H9 (cell line): Measurements from ENCODE around the gene UGT1A7. TPM values are rescaled to one million over a fixed set of nuclear protein-coding genes. Genes with fewer than 3 reads are reported as not detected.

ENCODE experiments used
- DNase-seq: peaks from one replicate; pipeline ENCODE4 v3.0.0-alpha.2; 2017
- H2AFZ ChIP-seq: one replicate; pipeline ENCODE4 v1.6.1; 2013; ENCODE audit warnings: mild to moderate bottlenecking, low read length, control low read depth, moderate library complexity
- H2AK5ac ChIP-seq: 2 replicates; pipeline ENCODE4 v1.6.1; 2013; ENCODE audit warnings: low read length, control low read depth, mixed read lengths; ENCODE audit not compliant: insufficient read length
- H2BK120ac ChIP-seq: one replicate; pipeline ENCODE4 v1.6.1; 2013; ENCODE audit warnings: low read depth, mild to moderate bottlenecking, low read length, control low read depth, inconsistent platforms; ENCODE audit not compliant: poor library complexity, severe bottlenecking
- H2BK12ac ChIP-seq: 2 replicates; pipeline ENCODE4 v1.6.1; 2013; ENCODE audit warnings: low read length, control low read depth, mixed read lengths, low read depth; ENCODE audit not compliant: insufficient read length
- H2BK15ac ChIP-seq: 2 replicates; pipeline ENCODE4 v1.6.1; 2013; ENCODE audit warnings: low read depth, low read length, control low read depth
- H2BK20ac ChIP-seq: one replicate; pipeline ENCODE4 v1.6.1; 2013; ENCODE audit warnings: low read depth, mild to moderate bottlenecking, low read length, control low read depth, inconsistent platforms; ENCODE audit not compliant: poor library complexity, severe bottlenecking
- H2BK5ac ChIP-seq: 2 replicates; pipeline ENCODE4 v1.6.1; 2013; ENCODE audit warnings: low read length, control low read depth, mixed read lengths; ENCODE audit not compliant: insufficient read length
- H3K14ac ChIP-seq: 2 replicates; pipeline ENCODE4 v1.6.1; 2013; ENCODE audit warnings: low read length, control low read depth; ENCODE audit not compliant: insufficient read depth
- H3K18ac ChIP-seq: 2 replicates; pipeline ENCODE4 v1.6.1; 2013; ENCODE audit warnings: low read depth, mild to moderate bottlenecking, mixed read lengths, low read length, control low read depth; ENCODE audit not compliant: insufficient read length
- H3K23ac ChIP-seq: 2 replicates; pipeline ENCODE4 v1.6.1; 2013; ENCODE audit warnings: low read length, control low read depth, mixed read lengths, low read depth; ENCODE audit not compliant: insufficient read length
- H3K23me2 ChIP-seq: 2 replicates; pipeline ENCODE4 v1.6.1; 2013; ENCODE audit warnings: low read depth, mild to moderate bottlenecking, mixed read lengths, low read length, control low read depth; ENCODE audit not compliant: insufficient read length, poor library complexity, severe bottlenecking
- H3K27ac ChIP-seq: 2 replicates; pipeline ENCODE4 v1.5.1; 2013; ENCODE audit warnings: low read length, control low read depth, mixed read lengths, low read depth; ENCODE audit not compliant: insufficient read length
- H3K27me3 ChIP-seq: 2 replicates; pipeline ENCODE4 v1.6.1; 2013; ENCODE audit warnings: low read length, control low read depth, inconsistent platforms; ENCODE audit not compliant: insufficient read depth
- H3K4ac ChIP-seq: 2 replicates; pipeline ENCODE4 v1.6.1; 2013; ENCODE audit warnings: low read depth, mild to moderate bottlenecking, control low read depth, inconsistent platforms, low read length, moderate library complexity
- H3K4me1 ChIP-seq: 2 replicates; pipeline ENCODE4 v1.6.1; 2013; ENCODE audit warnings: low read length, control low read depth, inconsistent platforms; ENCODE audit not compliant: insufficient read depth
- H3K4me2 ChIP-seq: 2 replicates; pipeline ENCODE4 v1.6.1; 2013; ENCODE audit warnings: low read length, control low read depth, mixed read lengths; ENCODE audit not compliant: insufficient read length, insufficient read depth
- H3K56ac ChIP-seq: 2 replicates; pipeline ENCODE4 v1.6.1; 2013; ENCODE audit warnings: low read depth, mild to moderate bottlenecking, mixed read lengths, low read length, control low read depth; ENCODE audit not compliant: insufficient read length
- H3K79me1 ChIP-seq: 2 replicates; pipeline ENCODE4 v1.6.1; 2013; ENCODE audit warnings: low read depth, mild to moderate bottlenecking, moderate library complexity, low read length, control low read depth, inconsistent platforms; ENCODE audit not compliant: insufficient read depth, poor library complexity, severe bottlenecking
- H3K79me2 ChIP-seq: 2 replicates; pipeline ENCODE4 v1.6.1; 2013; ENCODE audit warnings: low read length, control low read depth, inconsistent platforms; ENCODE audit not compliant: insufficient read depth
- H3K9ac ChIP-seq: 2 replicates; pipeline ENCODE4 v1.6.1; 2013; ENCODE audit warnings: low read length, control low read depth, mixed read lengths; ENCODE audit not compliant: insufficient read length; ENCODE audit errors: extremely low read depth
- H3K9me3 ChIP-seq: one replicate; pipeline ENCODE4 v1.6.1; 2013; ENCODE audit warnings: low read depth, low read length, inconsistent platforms; ENCODE audit not compliant: control insufficient read depth
- H3T11ph ChIP-seq: one replicate; pipeline ENCODE4 v1.6.1; 2013; ENCODE audit warnings: mild to moderate bottlenecking, low read length, control low read depth, inconsistent platforms
- H4K20me1 ChIP-seq: one replicate; pipeline ENCODE4 v1.6.1; 2013; ENCODE audit not compliant: control insufficient read depth, insufficient read length, insufficient read depth
- H4K5ac ChIP-seq: 2 replicates; pipeline ENCODE4 v1.6.1; 2013; ENCODE audit warnings: low read depth, mild to moderate bottlenecking, mixed read lengths, low read length, control low read depth; ENCODE audit not compliant: insufficient read length
- H4K8ac ChIP-seq: replicated peaks from 2 replicates; pipeline ENCODE4 v1.6.1; 2013; ENCODE audit warnings: low read length, control low read depth, mixed read lengths, low read depth; ENCODE audit not compliant: insufficient read length
- H4K91ac ChIP-seq: 2 replicates; pipeline ENCODE4 v1.6.1; 2013; ENCODE audit warnings: low read depth, mild to moderate bottlenecking, moderate library complexity, mixed read lengths, low read length, control low read depth; ENCODE audit not compliant: insufficient read length
- H3K27ac Mint-ChIP-seq, 3 experiments: 2 replicates in 2 of 3; 3 replicates in 1 of 3; pipeline ENCODE4 v1.8.0; 2020 to 2021; ENCODE audit warnings: mixed read lengths in 3 of 3, mild to moderate bottlenecking in 1 of 3, moderate library complexity in 1 of 3
- H3K27me3 Mint-ChIP-seq: 2 replicates; pipeline ENCODE4 v1.8.0; 2021; ENCODE audit warnings: low read depth, mild to moderate bottlenecking, moderate library complexity, mixed read lengths
- H3K36me3 Mint-ChIP-seq, 3 experiments: 2 replicates in 2 of 3; 3 replicates in 1 of 3; pipeline ENCODE4 v1.8.0; 2020 to 2021; ENCODE audit warnings: low read depth in 3 of 3, mixed read lengths in 3 of 3; ENCODE audit not compliant: insufficient read depth in 1 of 3
- H3K4me1 Mint-ChIP-seq, 2 experiments: 2 replicates each; pipeline ENCODE4 v1.8.0; 2020; ENCODE audit warnings: mixed read lengths in 2 of 2
- H3K4me3 Mint-ChIP-seq, 2 experiments: 2 replicates in 1 of 2; 3 replicates in 1 of 2; pipeline ENCODE4 v1.8.0; 2020 to 2021; ENCODE audit warnings: mild to moderate bottlenecking in 2 of 2, mixed read lengths in 2 of 2, moderate library complexity in 1 of 2
- H3K9me3 Mint-ChIP-seq, 2 experiments: 2 replicates in 1 of 2; 3 replicates in 1 of 2; pipeline ENCODE4 v1.8.0; 2020; ENCODE audit warnings: mild to moderate bottlenecking in 2 of 2, mixed read lengths in 2 of 2, moderate library complexity in 1 of 2
- WGBS: extraction: QIAGEN DNeasy Blood & Tissue Kit; methylation state at CpG from one replicate; pipeline ENCODE4 v1.1.7; 2013; ENCODE audit warnings: missing lambda C conversion rate, low lambda C conversion rate, mixed read lengths; ENCODE audit not compliant: insufficient read length; ENCODE audit errors: extremely low coverage; 5-methylcytosine and 5-hydroxymethylcytosine counted together
- total RNA-seq: library from RNA; stranded (reverse); gene quantifications from 2 replicates; pipeline ENCODE4 v1.2.1, GENCODE V29; 2021
- TF ChIP-seq, protein P1 (sequence below): fragments of 200-600 bp; sonication (generic); conservative IDR thresholded peaks from 3 replicates; pipeline ENCODE4 v1.8.0; 2021; ENCODE audit warnings: antibody characterized with exemption, mild to moderate bottlenecking

UGT1A7 gene
- total RNA-seq, 1 experiment from 2014 or later = not detected

DNA sequence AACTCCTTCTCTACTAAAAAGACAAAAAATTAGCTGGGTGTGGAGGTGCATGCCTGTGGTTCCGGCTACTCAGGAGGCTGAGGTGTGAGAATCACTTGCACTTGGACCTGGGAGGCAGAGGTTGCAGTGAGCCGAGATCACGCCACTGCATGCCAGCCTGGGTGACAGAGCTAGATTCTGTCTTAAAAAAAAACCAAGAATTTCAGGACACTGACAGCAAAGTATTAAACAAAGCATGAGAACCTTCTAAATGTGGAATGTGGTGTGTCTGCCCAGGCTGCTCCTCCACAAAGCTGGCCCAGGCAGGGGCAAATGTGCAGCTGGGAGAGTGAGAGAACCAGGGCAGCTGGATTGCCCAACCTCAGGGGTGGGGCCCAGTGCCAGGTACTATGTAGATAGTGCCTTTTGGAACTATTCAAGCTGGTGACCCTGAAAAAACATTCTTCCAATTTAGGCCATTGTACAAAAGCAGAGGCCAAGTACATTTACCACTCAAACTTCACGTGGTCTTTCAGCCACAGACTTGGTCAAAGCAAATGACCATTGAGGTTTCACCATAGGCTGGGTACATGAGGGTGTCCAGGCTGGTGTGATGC is 24.3 kb downstream of the UGT1A7 start:
- Mint-ChIP-seq H3K27ac (no peak overlapping the region), H3K9me3 (peaks cover 4% of the 10 kb centered on the region in 2 experiments; a peak in 3 of 5 replicates), H3K36me3 (peaks cover 0 to 6% (median 0%) of the 10 kb centered on the region in 3 experiments; a peak in 2 of 7 replicates), H3K4me3 (no peak overlapping the region), H3K4me1 (peaks cover under 1% of the 10 kb centered on the region in 2 experiments), H3K27me3 (peaks cover 2% of the 10 kb centered on the region; the same call in 1 of the 2 replicates)
- H4K8ac ChIP-seq = no peak overlapping the region
- H2BK120ac ChIP-seq = no peak overlapping the region
- no peak overlapping the region for H3K18ac ChIP-seq
- no peak overlapping the region for H3T11ph ChIP-seq
- H3K4me1 ChIP-seq = no peaks in the 10 kb centered on the region
- H3K27me3 ChIP-seq = no peaks in the 10 kb centered on the region
- DNase-seq = no peak
- no peak overlapping the region for H4K5ac ChIP-seq
- H4K91ac ChIP-seq = no peak overlapping the region
- H2AFZ ChIP-seq = no peak overlapping the region
- H3K23ac ChIP-seq = no peak overlapping the region
- H3K4ac ChIP-seq = no peak overlapping the region
- H3K14ac ChIP-seq = no peak overlapping the region
- no peaks in the 10 kb centered on the region for H3K9me3 ChIP-seq
- no peaks in the 10 kb centered on the region for H3K79me1 ChIP-seq
- no peak overlapping the region for H3K9ac ChIP-seq
- peaks cover 5% of the 10 kb centered on the region for H3K23me2 ChIP-seq
- no peak overlapping the region for H3K4me2 ChIP-seq
- H3K56ac ChIP-seq = no peak overlapping the region
- no CpG with 5 or more reads among the region's 4 CpGs for WGBS
- H4K20me1 ChIP-seq = no peaks in the 10 kb centered on the region
- no peak overlapping the region for H2BK12ac ChIP-seq
- TF ChIP-seq, protein P1, sequence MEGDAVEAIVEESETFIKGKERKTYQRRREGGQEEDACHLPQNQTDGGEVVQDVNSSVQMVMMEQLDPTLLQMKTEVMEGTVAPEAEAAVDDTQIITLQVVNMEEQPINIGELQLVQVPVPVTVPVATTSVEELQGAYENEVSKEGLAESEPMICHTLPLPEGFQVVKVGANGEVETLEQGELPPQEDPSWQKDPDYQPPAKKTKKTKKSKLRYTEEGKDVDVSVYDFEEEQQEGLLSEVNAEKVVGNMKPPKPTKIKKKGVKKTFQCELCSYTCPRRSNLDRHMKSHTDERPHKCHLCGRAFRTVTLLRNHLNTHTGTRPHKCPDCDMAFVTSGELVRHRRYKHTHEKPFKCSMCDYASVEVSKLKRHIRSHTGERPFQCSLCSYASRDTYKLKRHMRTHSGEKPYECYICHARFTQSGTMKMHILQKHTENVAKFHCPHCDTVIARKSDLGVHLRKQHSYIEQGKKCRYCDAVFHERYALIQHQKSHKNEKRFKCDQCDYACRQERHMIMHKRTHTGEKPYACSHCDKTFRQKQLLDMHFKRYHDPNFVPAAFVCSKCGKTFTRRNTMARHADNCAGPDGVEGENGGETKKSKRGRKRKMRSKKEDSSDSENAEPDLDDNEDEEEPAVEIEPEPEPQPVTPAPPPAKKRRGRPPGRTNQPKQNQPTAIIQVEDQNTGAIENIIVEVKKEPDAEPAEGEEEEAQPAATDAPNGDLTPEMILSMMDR = no peak
- no peaks in the 10 kb centered on the region for H3K79me2 ChIP-seq
- H2BK5ac ChIP-seq = no peak overlapping the region
- no peak overlapping the region for H3K27ac ChIP-seq
- no peak overlapping the region for H2BK15ac ChIP-seq
- no peak overlapping the region for H2BK20ac ChIP-seq
- H2AK5ac ChIP-seq = no peak overlapping the region
